Heart left ventricle (tissue), 13 donors: ENCODE data around the gene RFT1.

Experiments used
- CTCF ChIP-seq, 12 donors: fragments of 200-600 bp; sonication (generic) in 4 of 12; IDR thresholded peaks; one replicate each; pipeline versions ENCODE4 v1.5.0 to v1.8.0; 2018 to 2022; ENCODE audit warnings: antibody characterized with exemption in 12 of 12, mild to moderate bottlenecking in 5 of 12
- POLR2A ChIP-seq, 2 donors: fragments of 450-650 bp; IDR thresholded peaks; one replicate each; pipeline ENCODE4 v1.6.1; 2017; ENCODE audit warnings: antibody characterized with exemption in 2 of 2, mild to moderate bottlenecking in 2 of 2, moderate library complexity in 2 of 2
- donor health status: ischemic (EF 13 %, LVEDD 7.1; RV severe dilation, severe dysfunction).
- donor health status: DM: no; HTN: yes; CAD: no.
- donor health status: DM: no; HTN: no; CAD: no.
- donor health status: ischemic (EF 25% LVEDD 6.9; RV normal size, moderate dysfunction).
- donor health status: ischemic (EF 25% LVEDD 5.7; RV mildly dilated, moderate dysfunction).
- donor health status: ischemic (EF 35%, LVEDD 5.7; RV mildly dilated, moderate dysfunction).
- donor health status: nonischemic (EF 11% LVEDD 7.7; RV severe dilation, severe dysfunction).
- donor health status: DM: yes; HTN: yes; CAD: no.
- donor health status: PGD.
- donor health status: ischemic (EF 29% LVEDD 5.4; RV normal size, mild dysfunction).
- donor health status: nonischemic (EF 23%, LVEDD 6.1; RV moderate dilation, normal function).

- no peak for TF ChIP-seq CTCF (IDR thresholded peaks at IDR 0.05)
- TF ChIP-seq POLR2A (IDR thresholded peaks at IDR 0.05), result no peak
These were observed 12.8 kb upstream of the RFT1 start for GRCh38 chr3:53142986-53143385.
